ENCODE results near the gene FCMR.

DNA sequence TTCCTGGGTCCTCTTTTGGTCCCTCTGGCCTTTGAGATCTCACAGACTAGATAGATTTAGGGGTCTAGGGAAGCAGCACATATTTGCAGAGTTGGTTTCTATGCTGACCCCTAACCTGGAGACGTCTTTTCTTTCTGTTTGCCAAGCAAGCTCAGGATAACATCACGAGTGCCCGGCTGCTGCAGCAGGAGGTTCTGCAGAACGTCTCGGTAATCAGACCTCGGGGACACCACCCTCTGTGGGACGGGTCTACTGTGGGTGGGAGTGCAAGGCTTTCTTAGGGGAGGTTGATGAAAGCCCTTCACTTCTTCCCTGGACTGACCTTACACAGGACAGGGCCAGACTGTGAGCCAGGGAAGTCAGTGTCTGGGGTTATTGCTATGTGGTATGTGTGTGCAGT, 21.6 kb downstream of the FCMR start:
- TF ChIP-seq ZNF24 (IDR thresholded peaks at IDR 0.05) (no peak), CTCF (IDR thresholded peaks at IDR 0.05 in 2 of 3, conservative IDR thresholded peaks at IDR 0.05 in 1 of 3; ENCODE audit: control insufficient read depth in 2 of 3, extremely low read depth in 1 of 3, insufficient read depth in 1 of 3, low read depth in 3 of 3, low read length in 3 of 3) (no peak), NRF1 (conservative IDR thresholded peaks at IDR 0.05; ENCODE audit: low read depth, low read length) (no peak), EZH2 (IDR thresholded peaks at IDR 0.05; ENCODE audit: borderline replicate concordance, control insufficient read depth, low read depth, low read length) (no peak), ATF2 (IDR thresholded peaks at IDR 0.05; ENCODE audit: low read length) (no peak), MXI1 (IDR thresholded peaks at IDR 0.05; ENCODE audit: low read depth, low read length) (no peak), TCF7 (IDR thresholded peaks at IDR 0.05; ENCODE audit: borderline replicate concordance) (no peak), CREB1 (IDR thresholded peaks at IDR 0.05; ENCODE audit: low read depth) (no peak), POLR2A (IDR thresholded peaks at IDR 0.05; ENCODE audit: low read depth, low read length) (peak; percentile 59; the same call in 1 of the 2 replicates), EP300 (IDR thresholded peaks at IDR 0.05; ENCODE audit: borderline replicate concordance in 1 of 2, control insufficient read depth in 1 of 2, low read depth in 2 of 2, low read length in 2 of 2) (no peak), BRCA1 (IDR thresholded peaks at IDR 0.05; ENCODE audit: low read depth, low read length) (no peak), PAX8 (IDR thresholded peaks at IDR 0.05) (no peak)
- TF ChIP-seq, protein P1, sequence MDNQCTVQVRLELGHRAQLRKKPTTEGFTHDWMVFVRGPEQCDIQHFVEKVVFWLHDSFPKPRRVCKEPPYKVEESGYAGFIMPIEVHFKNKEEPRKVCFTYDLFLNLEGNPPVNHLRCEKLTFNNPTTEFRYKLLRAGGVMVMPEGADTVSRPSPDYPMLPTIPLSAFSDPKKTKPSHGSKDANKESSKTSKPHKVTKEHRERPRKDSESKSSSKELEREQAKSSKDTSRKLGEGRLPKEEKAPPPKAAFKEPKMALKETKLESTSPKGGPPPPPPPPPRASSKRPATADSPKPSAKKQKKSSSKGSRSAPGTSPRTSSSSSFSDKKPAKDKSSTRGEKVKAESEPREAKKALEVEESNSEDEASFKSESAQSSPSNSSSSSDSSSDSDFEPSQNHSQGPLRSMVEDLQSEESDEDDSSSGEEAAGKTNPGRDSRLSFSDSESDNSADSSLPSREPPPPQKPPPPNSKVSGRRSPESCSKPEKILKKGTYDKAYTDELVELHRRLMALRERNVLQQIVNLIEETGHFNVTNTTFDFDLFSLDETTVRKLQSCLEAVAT (IDR thresholded peaks at IDR 0.05): no peak

All from GM12878 (cell line).